OCI-LY1 (cell line): Measurements from ENCODE around the gene FBXO46.
A peak's percentile ranks its signal among the peaks of the same experiment; 100 is the strongest.

Experiments used
- H2AFZ ChIP-seq: fragments of 200-600 bp; sonication (generic), shearing (Covaris generic); 2 replicates; pipeline ENCODE4 v1.6.0; 2014; ENCODE audit warnings: antibody characterized with exemption, mild to moderate bottlenecking, low read length
- H3F3A ChIP-seq: fragments of 200-600 bp; sonication (generic), shearing (Covaris generic); 2 replicates; pipeline ENCODE4 v1.6.0; 2014; ENCODE audit warnings: mild to moderate bottlenecking, antibody characterized with exemption, low read length, moderate library complexity; ENCODE audit not compliant: insufficient read depth
- H3K27ac ChIP-seq: fragments of 200-600 bp; sonication (generic); 2 replicates; pipeline ENCODE4 v1.5.1; 2014; ENCODE audit warnings: low read length, mixed run types, mild to moderate bottlenecking, low read depth; ENCODE audit not compliant: poor library complexity, severe bottlenecking
- H3K27me3 ChIP-seq: fragments of 200-600 bp; sonication (generic); 2 replicates; pipeline ENCODE4 v1.6.0; 2014; ENCODE audit warnings: antibody characterized with exemption, mild to moderate bottlenecking, low read length, moderate library complexity; ENCODE audit not compliant: insufficient read depth
- H3K36me3 ChIP-seq: fragments of 200-600 bp; sonication (generic); 2 replicates; pipeline ENCODE4 v1.6.1; 2014; ENCODE audit warnings: mild to moderate bottlenecking, antibody characterized with exemption, low read length, moderate library complexity, mixed read lengths; ENCODE audit not compliant: insufficient read depth
- H3K4me1 ChIP-seq: fragments of 200-600 bp; sonication (generic); 2 replicates; pipeline ENCODE4 v1.5.1; 2014; ENCODE audit warnings: mild to moderate bottlenecking, low read length, moderate library complexity; ENCODE audit not compliant: insufficient read depth, severe bottlenecking
- H3K4me2 ChIP-seq: fragments of 200-600 bp; sonication (generic), shearing (Covaris generic); 2 replicates; pipeline ENCODE4 v1.6.1; 2014; ENCODE audit warnings: low read length
- H3K4me3 ChIP-seq: fragments of 200-600 bp; sonication (generic); 2 replicates; pipeline ENCODE4 v1.5.1; 2014; ENCODE audit warnings: low read length, low read depth, mild to moderate bottlenecking, mixed read lengths; ENCODE audit not compliant: poor library complexity, severe bottlenecking
- H3K79me2 ChIP-seq: fragments of 200-600 bp; shearing (Covaris generic); 2 replicates; pipeline ENCODE4 v1.6.1; 2016; ENCODE audit warnings: mixed run types, low read length, mixed read lengths; ENCODE audit not compliant: insufficient read depth
- H3K9ac ChIP-seq: fragments of 200-600 bp; sonication (generic), shearing (Covaris generic); 2 replicates; pipeline ENCODE4 v1.6.1; 2014; ENCODE audit warnings: mild to moderate bottlenecking, low read length, mixed read lengths
- H3K9me2 ChIP-seq: fragments of 200-600 bp; sonication (generic), shearing (Covaris generic); 2 replicates; pipeline ENCODE4 v1.6.1; 2014; ENCODE audit warnings: low read depth, mild to moderate bottlenecking, low read length, mixed read lengths
- H3K9me3 ChIP-seq: fragments of 200-600 bp; shearing (Covaris generic); 2 replicates; pipeline ENCODE4 v1.6.1; 2014; ENCODE audit warnings: low read length, mixed read lengths
- H4K20me1 ChIP-seq: fragments of 200-600 bp; sonication (generic), shearing (Covaris generic); 2 replicates; pipeline ENCODE4 v1.6.0; 2016; ENCODE audit warnings: mild to moderate bottlenecking, low read length; ENCODE audit not compliant: insufficient read depth
- EZH2 ChIP-seq: fragments of 200-600 bp; sonication (generic), shearing (Covaris generic); IDR thresholded peaks from 2 replicates; pipeline ENCODE4 v1.8.0; 2017; ENCODE audit warnings: borderline replicate concordance, mixed run types, mild to moderate bottlenecking, antibody characterized with exemption, low read length, moderate library complexity, mixed read lengths
- TF ChIP-seq, protein P1 (sequence below): fragments of 200-600 bp; sonication (generic), shearing (Covaris generic); IDR thresholded peaks from 2 replicates; pipeline ENCODE4 v1.5.1; 2017; ENCODE audit warnings: mild to moderate bottlenecking, antibody characterized with exemption, low read length, moderate library complexity, mixed read lengths

FBXO46 gene

DNA sequence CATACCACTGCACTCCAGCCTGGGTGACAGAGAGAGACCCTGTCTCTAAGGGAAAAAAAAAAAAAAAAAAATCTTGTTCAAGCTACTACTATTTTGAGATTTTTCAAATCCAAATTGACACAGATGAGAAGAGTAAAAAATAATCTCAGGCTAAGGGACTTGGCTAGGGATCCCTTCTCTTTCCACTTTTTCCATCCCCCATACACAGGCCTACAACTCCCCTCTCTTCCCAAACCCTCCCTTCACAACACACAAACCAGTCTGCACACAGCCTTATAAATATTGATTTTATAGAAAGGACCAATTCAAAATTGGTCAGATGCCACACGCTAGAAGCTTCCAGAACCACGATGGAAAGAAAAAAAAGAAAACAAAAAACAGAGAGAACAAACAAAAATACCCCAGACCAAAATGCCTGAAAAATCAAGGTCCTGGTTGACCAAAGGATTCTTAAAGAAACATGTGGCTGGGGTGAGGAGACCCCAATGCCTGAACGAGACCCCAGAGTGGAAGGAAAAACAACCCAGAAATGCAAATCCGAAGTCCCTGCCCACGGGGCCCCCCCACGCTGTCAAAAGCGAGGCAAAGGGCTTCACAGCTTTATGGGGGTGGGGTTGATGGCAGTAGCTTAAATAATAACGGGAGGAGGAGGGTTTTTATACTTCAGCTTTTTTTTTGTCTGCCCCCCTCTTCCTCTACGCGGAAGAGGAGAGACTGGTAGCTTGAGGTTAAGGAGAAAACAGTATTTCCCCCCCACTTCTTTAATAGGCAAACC is 20.2 kb downstream of the FBXO46 start:
- no peak overlapping the region for H2AFZ ChIP-seq
- H3K4me2 ChIP-seq, result 0 out of 2 replicates have a peak overlapping the region, but pooled peaks have one; percentile 5
- H3K27ac ChIP-seq, result peak overlapping the region; percentile 46
- TF ChIP-seq EZH2, result no peak
- TF ChIP-seq, protein P1, sequence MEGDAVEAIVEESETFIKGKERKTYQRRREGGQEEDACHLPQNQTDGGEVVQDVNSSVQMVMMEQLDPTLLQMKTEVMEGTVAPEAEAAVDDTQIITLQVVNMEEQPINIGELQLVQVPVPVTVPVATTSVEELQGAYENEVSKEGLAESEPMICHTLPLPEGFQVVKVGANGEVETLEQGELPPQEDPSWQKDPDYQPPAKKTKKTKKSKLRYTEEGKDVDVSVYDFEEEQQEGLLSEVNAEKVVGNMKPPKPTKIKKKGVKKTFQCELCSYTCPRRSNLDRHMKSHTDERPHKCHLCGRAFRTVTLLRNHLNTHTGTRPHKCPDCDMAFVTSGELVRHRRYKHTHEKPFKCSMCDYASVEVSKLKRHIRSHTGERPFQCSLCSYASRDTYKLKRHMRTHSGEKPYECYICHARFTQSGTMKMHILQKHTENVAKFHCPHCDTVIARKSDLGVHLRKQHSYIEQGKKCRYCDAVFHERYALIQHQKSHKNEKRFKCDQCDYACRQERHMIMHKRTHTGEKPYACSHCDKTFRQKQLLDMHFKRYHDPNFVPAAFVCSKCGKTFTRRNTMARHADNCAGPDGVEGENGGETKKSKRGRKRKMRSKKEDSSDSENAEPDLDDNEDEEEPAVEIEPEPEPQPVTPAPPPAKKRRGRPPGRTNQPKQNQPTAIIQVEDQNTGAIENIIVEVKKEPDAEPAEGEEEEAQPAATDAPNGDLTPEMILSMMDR, result no peak
- H3K9me2 ChIP-seq, result no peaks in the 10 kb centered on the region
- peaks cover 16% of the 10 kb centered on the region; the same call in 1 of the 2 replicates for H3F3A ChIP-seq
- peaks cover 26% of the 10 kb centered on the region for H3K36me3 ChIP-seq
- H4K20me1 ChIP-seq, result no peaks in the 10 kb centered on the region
- no peaks in the 10 kb centered on the region for H3K27me3 ChIP-seq
- H3K79me2 ChIP-seq, result peaks cover 8% of the 10 kb centered on the region
- H3K9me3 ChIP-seq, result no peaks in the 10 kb centered on the region
- no peak overlapping the region for H3K9ac ChIP-seq
- H3K4me3 ChIP-seq, result no peak overlapping the region
- peaks cover 46% of the 10 kb centered on the region for H3K4me1 ChIP-seq

GRCh38 chr19:45705710-45706415 is 24.8 kb downstream of the FBXO46 start:
- Histone ChIP-seq H3K79me2 (no peaks in the 10 kb centered on the region), H2AFZ (no peak overlapping the region), H3K9me2 (no peaks in the 10 kb centered on the region), H3K27ac (peak overlapping the region; percentile 92), H4K20me1 (no peaks in the 10 kb centered on the region), H3K4me3 (no peak overlapping the region), H3K4me1 (peaks cover 24% of the 10 kb centered on the region), H3K36me3 (peaks cover 31% of the 10 kb centered on the region), H3K4me2 (no peak overlapping the region), H3K9me3 (no peaks in the 10 kb centered on the region), H3K9ac (no peak overlapping the region), H3K27me3 (no peaks in the 10 kb centered on the region), H3F3A (peaks cover 16% of the 10 kb centered on the region; the same call in 1 of the 2 replicates)
- TF ChIP-seq EZH2, result no peak
- TF ChIP-seq, protein P1, result no peak

- Histone ChIP-seq H3K4me2 (no peak overlapping the region), H3K27me3 (no peaks in the 10 kb centered on the region), H3F3A (peaks cover 16% of the 10 kb centered on the region; the same call in 1 of the 2 replicates), H3K9ac (no peak overlapping the region), H3K4me3 (no peak overlapping the region), H3K4me1 (peaks cover 19% of the 10 kb centered on the region), H4K20me1 (no peaks in the 10 kb centered on the region), H3K79me2 (no peaks in the 10 kb centered on the region), H3K9me3 (no peaks in the 10 kb centered on the region), H2AFZ (no peak overlapping the region), H3K9me2 (no peaks in the 10 kb centered on the region), H3K36me3 (peaks cover 30% of the 10 kb centered on the region), H3K27ac (no peak overlapping the region)
- TF ChIP-seq, protein P1, result no peak
- no peak for TF ChIP-seq EZH2
These were observed 25.6 kb downstream of the FBXO46 start for GRCh38 chr19:45705115-45705514.
